Tibial artery (tissue), 4 donors: Measurements from ENCODE around the gene TTLL5.

Source experiments
- DNase-seq, 2 donors: peaks; one replicate each; pipeline ENCODE4 v3.0.0-alpha.2; 2019
- H3K27ac ChIP-seq, 2 donors: fragments of 200-600 bp; sonication (generic) in 1 of 2; 1 replicate in 1 of 2; 2 replicates in 1 of 2; pipeline ENCODE4 v1.5.1; 2018 to 2019; ENCODE audit warnings: mild to moderate bottlenecking in 1 of 2
- H3K27me3 ChIP-seq, 2 donors: fragments of 200-600 bp; sonication (generic) in 1 of 2; one replicate each; pipeline versions ENCODE4 v1.5.1 to v1.6.0; 2016 to 2019
- H3K36me3 ChIP-seq, 3 donors: fragments of 200-600 bp; sonication (generic) in 2 of 3; one replicate each; pipeline ENCODE4 v1.5.1; 2016 to 2019; ENCODE audit warnings: mild to moderate bottlenecking in 2 of 3
- H3K4me1 ChIP-seq, 4 donors: fragments of 200-600 bp; sonication (generic) in 2 of 4; 1 replicate in 3 of 4; 2 replicates in 1 of 4; pipeline ENCODE4 v1.5.1; 2016 to 2019
- H3K4me3 ChIP-seq, 2 donors: fragments of 200-600 bp; sonication (generic) in 1 of 2; 1 replicate in 1 of 2; 2 replicates in 1 of 2; pipeline ENCODE4 v1.5.1; 2018 to 2019; ENCODE audit warnings: mild to moderate bottlenecking in 2 of 2
- H3K9me3 ChIP-seq, 3 donors: fragments of 200-600 bp; sonication (generic) in 1 of 3; one replicate each; pipeline ENCODE4 v1.5.1; 2016 to 2019
- intact Hi-C: fragments of 100-400 bp; cut with DNase I; formaldehyde crosslinking; loops from one replicate; pipeline ENCODE4 v1.15.0; 2023; ENCODE audit warnings: low total_unique reads
- TF ChIP-seq, protein P1 (sequence below), 2 experiments: fragments of 200-600 bp in 1 of 2; fragments of 450-650 bp in 1 of 2; IDR thresholded peaks; one replicate each; pipeline ENCODE4 v1.5.1; 2017 to 2019; ENCODE audit warnings: antibody characterized with exemption in 2 of 2, mild to moderate bottlenecking in 1 of 2, moderate library complexity in 1 of 2

TTLL5 gene

DNA sequence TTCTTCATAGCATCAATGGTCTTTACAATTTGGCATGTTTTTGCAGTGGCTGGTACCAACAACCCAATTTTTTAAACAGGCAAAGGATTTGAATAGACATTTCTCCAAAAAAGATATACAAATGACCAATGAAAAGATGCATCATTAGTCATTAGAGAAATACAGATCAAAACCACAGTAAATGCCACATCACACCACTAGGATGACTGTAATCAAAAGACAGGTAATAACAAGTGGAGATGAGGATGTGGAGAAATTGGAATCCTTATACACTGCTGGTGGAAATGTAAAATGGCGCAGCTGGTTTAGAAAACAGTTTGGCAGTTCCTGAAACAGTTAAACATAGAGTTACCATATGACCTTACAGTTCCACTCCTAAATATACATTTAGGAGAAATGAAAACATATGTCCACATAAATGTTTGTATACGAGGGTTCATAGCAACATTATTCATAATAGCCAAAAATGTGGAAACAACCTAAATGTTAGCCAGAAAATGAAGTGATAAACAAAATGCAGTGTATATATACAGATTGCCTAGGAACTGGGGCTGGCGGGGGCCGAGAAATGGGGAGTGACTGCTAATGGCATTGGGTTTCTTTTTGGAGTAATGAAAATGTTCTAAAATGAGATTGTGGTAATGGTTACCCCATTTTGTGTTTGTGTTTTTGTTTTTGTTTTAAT, 265.5 kb downstream of the TTLL5 start:
- TF ChIP-seq, protein P1, sequence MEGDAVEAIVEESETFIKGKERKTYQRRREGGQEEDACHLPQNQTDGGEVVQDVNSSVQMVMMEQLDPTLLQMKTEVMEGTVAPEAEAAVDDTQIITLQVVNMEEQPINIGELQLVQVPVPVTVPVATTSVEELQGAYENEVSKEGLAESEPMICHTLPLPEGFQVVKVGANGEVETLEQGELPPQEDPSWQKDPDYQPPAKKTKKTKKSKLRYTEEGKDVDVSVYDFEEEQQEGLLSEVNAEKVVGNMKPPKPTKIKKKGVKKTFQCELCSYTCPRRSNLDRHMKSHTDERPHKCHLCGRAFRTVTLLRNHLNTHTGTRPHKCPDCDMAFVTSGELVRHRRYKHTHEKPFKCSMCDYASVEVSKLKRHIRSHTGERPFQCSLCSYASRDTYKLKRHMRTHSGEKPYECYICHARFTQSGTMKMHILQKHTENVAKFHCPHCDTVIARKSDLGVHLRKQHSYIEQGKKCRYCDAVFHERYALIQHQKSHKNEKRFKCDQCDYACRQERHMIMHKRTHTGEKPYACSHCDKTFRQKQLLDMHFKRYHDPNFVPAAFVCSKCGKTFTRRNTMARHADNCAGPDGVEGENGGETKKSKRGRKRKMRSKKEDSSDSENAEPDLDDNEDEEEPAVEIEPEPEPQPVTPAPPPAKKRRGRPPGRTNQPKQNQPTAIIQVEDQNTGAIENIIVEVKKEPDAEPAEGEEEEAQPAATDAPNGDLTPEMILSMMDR (IDR thresholded peaks at IDR 0.05), result no peak
- no peak for DNase-seq
- no peaks in the 10 kb centered on the region for H3K4me1 ChIP-seq
- no peaks in the 10 kb centered on the region for H3K27me3 ChIP-seq
- no peaks in the 10 kb centered on the region for H3K9me3 ChIP-seq
- no peaks in the 10 kb centered on the region for H3K36me3 ChIP-seq
- H3K27ac ChIP-seq, result no peak overlapping the region
- H3K4me3 ChIP-seq, result no peak overlapping the region
- intact Hi-C loops, result no loop called here

DNA sequence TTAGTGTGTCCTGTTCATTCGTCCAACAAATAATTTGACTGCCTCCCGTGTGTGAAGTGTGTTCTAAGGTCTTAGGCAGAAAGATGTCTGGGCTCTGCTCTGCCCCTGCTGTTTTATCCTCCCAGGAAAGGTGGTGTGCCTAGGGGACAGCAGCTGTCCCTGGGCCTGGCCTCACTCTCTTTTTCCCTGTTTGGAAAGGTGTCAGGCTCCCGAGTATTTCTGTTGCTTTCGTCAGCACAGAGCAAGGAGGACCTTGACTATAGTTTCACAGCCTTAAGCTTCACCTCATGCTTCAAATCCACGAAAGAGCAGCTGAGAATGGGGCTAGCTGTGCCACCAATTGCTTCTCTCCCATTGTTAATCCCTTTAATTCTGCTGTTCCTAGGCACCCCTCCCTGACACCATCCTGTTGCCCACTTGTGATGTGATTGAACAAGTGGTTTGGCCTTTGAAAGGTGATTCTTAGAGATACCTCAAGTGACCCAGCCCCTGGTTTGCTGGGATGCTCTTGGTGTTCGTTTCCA, 266.6 kb downstream of the TTLL5 start:
- Histone ChIP-seq H3K4me1 (no peaks in the 10 kb centered on the region), H3K4me3 (no peak overlapping the region), H3K36me3 (no peaks in the 10 kb centered on the region), H3K27me3 (no peaks in the 10 kb centered on the region), H3K27ac (no peak overlapping the region), H3K9me3 (no peaks in the 10 kb centered on the region)
- no peak for DNase-seq
- TF ChIP-seq, protein P1 (IDR thresholded peaks at IDR 0.05), result no peak
- intact Hi-C loops, result no loop called here

DNA sequence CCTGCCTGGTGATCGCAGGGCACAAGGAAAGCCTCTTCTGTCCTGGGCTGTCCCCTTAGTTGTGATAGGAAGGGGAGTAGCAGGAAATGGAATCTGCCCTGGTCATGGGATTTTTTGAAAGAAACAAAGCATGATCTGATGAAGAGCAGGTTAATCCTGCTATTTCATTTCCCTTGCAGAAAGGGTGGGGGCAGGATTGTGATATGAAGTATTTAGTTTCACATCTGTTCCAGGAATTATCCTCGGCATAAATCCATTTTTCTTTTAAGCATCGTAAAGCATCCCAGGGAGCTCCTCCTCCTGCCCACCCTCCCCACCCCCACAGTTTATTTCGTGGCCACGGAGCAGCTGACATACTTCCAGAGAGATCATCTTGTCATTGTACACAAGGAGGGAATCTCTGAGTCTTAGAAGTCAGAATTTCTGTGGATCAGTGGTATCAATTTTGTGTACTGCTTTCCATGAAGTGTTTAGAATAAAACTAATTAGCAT, 267.7 kb downstream of the TTLL5 start:
- Histone ChIP-seq H3K4me3 (no peak overlapping the region), H3K27me3 (no peaks in the 10 kb centered on the region)
- intact Hi-C loops, result no loop called here

DNA sequence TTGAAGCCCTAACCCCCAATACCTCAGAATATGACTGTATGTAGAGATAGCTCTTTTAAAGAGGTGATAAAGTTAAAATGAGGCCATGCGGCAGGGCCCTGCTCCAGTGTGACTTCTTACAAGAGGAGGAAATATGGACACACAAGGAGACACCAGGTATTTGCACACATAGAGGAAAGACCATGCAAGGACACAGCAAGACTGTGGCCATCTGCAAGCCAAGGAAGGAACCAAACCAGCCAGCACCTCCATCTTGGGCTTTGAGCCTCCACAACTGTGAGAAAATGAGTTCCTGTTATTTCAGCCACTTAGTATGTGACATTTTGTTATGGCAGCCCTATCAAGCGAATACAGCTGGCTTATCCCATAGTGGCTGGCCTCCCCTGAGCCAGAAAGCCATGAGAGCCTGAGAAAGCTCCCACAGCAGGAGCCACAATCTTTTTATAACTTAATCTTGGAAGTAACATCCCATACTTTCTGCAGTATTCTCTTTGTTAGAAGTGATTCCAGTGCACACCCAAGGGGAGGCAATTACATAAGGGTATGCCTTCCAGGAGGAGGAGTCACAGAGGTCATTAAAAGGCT, 272.8 kb downstream of the TTLL5 start:
- TF ChIP-seq, protein P1 (IDR thresholded peaks at IDR 0.05), result no peak
- no peak overlapping the region for H3K4me3 ChIP-seq
- DNase-seq, result no peak
- no peak overlapping the region for H3K27ac ChIP-seq
- H3K36me3 ChIP-seq, result no peaks in the 10 kb centered on the region
- H3K27me3 ChIP-seq, result no peaks in the 10 kb centered on the region
- intact Hi-C loops, result loop anchor here (10.0 kb wide), 1 partner anchor 1819 kb away; no protein-coding TSS in a partner anchor
- no peaks in the 10 kb centered on the region for H3K4me1 ChIP-seq
- H3K9me3 ChIP-seq, result no peaks in the 10 kb centered on the region

More for the DNA sequence above, 267.7 kb downstream of the TTLL5 start:
- no peak for DNase-seq
- no peaks in the 10 kb centered on the region for H3K9me3 ChIP-seq
- H3K4me1 ChIP-seq, result no peaks in the 10 kb centered on the region
- no peaks in the 10 kb centered on the region for H3K36me3 ChIP-seq
- TF ChIP-seq, protein P1 (IDR thresholded peaks at IDR 0.05), result no peak
- no peak overlapping the region for H3K27ac ChIP-seq

DNA sequence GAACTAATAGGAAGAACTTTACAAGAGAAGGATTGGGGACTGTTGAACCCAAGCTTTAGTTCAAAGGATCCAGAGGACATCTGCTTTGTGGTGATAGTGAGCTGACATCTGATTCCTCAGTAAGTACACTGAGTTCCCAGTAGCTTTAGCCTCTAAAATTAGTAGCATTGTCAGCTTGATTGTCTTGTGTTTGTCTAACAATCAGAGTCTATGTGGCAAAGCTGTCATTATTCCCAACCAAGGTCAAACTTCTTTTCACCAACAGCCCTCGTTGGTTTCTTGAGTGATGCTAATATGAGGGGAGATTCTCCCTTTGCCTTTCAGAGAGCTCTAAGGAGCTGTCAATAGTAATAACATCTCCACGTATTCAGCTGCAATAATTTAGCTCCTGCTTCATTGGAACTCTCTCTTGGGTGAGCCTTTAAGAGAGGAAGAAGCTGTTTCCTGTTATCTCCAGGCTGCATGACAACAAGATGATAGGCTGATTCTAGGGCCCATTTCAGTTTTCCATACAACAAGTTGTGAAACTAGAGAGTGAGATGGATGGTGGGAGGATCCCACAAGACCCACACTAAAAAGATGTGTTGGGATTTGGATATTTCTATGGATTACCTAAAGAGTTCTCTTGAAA, 274.1 kb downstream of the TTLL5 start:
- Histone ChIP-seq H3K27ac (no peak overlapping the region), H3K9me3 (no peaks in the 10 kb centered on the region), H3K4me1 (no peaks in the 10 kb centered on the region), H3K36me3 (no peaks in the 10 kb centered on the region), H3K27me3 (no peaks in the 10 kb centered on the region), H3K4me3 (no peak overlapping the region)
- DNase-seq, result no peak
- intact Hi-C loops, result loop anchor here (10.0 kb wide), 1 partner anchor 1820 kb away; no protein-coding TSS in a partner anchor
- TF ChIP-seq, protein P1 (IDR thresholded peaks at IDR 0.05), result no peak
